ENCODE data around the gene COX7B. TPM values are rescaled to one million over a fixed set of nuclear protein-coding genes. Genes with fewer than 3 reads are reported as not detected.
"Not testable (repeated sequence)": the region's sequence is repeated elsewhere in the genome, so short reads cannot be mapped to it uniquely, and the experiment has no call there.

The COX7B gene, protein sequence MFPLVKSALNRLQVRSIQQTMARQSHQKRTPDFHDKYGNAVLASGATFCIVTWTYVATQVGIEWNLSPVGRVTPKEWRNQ
- 231 TPM for total RNA-seq

DNA sequence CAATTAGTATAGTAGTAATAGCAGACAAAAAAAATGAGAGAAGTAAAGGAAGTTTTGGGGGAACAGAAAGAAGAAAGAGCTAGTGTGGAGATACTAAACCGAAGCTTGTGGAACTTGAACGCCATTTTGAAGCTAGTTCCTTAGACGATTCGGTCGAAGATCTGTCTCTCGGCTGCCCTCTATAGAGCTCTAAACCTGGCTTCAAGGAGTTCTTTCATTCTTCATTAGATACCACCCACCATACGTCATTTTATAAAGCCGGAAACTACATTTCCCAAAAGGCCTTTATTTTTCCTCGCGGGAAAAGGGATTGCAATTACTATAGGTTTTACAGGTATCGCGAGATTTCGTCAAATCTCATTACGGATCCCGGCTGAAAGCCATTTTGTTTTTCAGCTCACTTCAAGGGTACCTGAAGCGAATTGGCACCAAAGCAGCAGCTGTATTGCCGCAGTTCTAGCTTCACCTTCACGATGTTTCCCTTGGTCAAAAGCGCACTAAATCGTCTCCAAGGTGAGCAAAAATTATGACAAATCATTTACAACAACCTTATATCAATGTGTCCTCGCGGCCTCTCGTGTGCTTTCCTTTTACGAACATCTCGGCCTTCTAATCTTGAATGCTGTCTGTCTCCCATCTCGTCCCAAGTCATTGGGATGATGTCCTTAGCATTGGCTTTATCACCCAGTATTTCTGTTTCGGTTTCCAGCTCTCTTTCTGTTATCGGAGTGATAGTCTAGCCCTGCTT, at the start of gene COX7B:
Gene COX7B (plus strand): TSS at position 388 of the 748 bp plus-strand sequence. CDS start 86 bp downstream, at position 474.
- peak; percentile 93 for DNase-seq

- DNase-seq = no peak
Measured at GRCh38 chrX:77875372-77875771, 23.9 kb upstream of the COX7B start.

DNA sequence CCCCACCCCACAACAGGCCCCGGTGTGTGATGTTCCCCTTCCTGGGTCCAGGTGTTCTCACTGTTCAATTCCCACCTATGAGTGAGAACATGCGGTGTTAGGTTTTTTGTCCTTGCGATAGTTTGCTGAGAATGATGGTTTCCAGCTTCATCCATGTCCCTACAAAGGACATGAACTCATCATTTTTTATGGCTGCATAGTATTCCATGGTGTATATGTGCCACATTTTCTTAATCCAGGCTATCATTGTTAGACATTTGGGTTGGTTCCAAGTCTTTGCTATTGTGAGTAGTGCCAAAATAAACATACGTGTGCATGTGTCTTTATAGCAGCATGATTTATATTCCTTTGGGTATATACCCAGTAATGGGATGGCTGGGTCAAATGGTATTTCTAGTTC, 17.9 kb upstream of the COX7B start:
- not testable (repeated sequence) for DNase-seq

DNA sequence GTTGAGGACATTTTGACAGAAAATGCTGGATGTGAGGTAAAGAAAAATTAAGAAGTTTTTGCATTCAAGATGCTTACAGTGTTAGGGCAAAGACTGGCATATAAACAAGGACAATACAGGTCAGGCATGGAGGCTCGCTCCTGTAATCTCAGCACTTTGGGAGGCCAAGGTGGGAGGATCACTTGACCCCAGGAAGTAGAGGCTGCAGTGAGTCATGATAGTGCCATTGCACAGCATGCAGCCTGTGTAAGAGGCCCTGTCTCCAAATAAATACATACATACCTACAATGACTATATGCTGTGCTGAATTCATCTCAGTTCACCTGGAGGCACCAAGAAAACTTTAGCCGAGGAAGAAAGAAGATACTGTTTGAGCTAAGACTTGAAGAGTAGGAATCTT, 6.4 kb upstream of the COX7B start:
- no peak for DNase-seq

- no peak for DNase-seq
Measured at GRCh38 chrX:77893713-77894112, 5.6 kb upstream of the COX7B start.

- peak; percentile 97 for DNase-seq
Measured at GRCh38 chrX:77894921-77895886, 4.1 kb upstream of the COX7B start, which contains the start of gene MAGT1. TSS of gene MAGT1 (minus strand) at chrX:77895435. CDS start at chrX:77895410, 25 bp downstream.

DNA sequence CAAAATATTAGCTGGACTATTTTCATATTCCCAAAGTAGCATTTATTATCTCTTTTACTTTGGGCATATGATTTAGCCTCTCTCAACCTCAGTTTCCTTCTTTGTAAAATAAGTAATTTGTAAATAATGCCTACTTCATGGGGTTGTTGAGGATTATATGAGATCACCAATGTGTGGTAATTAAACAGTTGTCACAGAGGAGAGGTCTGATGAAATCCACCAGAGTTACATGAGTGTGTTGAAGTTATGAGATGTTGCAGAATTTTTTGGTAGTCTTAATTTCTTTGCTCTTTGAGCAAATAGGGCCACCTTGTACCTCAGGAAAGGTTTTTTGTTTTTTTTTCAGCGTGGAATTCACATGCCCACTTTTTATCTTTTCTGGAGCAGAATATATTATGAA, 1.4 kb downstream of the COX7B start:
- DNase-seq = no peak

DNA sequence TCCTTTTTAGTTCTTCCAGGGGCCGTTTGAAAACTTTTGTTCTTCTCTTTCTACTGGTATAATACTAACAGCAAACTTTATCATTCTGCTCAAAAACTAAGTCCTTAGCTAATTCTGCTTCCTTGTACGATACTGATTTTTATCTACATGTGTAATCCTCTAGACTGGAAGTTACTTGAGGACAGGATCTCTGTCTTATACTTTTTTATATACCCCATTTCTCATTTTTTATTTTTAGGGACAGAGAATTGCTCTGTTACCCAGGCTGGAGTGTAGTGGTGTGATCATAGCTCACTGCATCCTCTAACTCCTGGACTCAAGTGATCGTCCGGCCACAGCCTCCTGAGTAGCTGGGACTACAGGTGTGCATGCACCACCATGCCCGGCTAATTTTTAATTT, 2.2 kb downstream of the COX7B start:
- DNase-seq = no peak

DNA sequence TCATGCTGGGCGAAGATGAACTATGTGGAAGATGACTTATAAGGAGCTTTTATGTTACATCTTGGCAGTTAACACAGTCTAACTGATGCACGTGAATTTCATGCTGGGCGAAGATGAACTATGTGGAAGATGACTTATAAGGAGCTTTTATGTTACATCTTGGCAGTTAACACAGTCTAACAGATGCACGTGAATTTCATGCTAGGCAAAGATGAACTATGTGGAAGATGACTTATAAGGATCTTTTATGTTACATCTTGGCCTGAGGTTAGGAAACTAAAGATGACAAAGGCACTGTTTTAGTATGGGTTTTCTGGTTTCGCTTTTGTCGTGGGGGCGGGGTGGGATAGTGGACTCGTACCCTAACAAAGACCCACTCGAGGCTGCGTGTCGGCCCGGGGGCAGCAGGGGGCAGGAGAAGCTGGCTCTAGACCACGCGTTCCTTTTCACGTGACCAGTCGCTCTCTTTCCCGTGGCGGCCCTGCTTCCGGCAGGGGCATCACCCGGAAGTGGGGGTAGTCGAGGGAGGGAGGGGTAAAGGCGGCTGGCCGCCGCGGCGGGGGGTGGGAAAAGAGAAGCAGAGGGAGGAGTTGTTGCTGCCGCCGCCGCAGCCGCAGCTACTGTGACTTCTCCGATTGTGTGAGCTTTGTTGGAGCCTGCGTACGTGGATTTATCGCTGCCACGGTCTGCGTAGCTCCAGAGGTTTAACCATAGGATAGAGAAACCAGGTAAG, 11.0 kb downstream of the COX7B start, which contains the start of gene ATP7A:
Gene ATP7A (plus strand): TSS at position 586 of the 733 bp plus-strand sequence. CDS start 60,949 bp downstream, outside the sequence.
- peak; percentile 88 for DNase-seq

- no peak for DNase-seq
Measured at GRCh38 chrX:77917294-77917933, 18.1 kb downstream of the COX7B start.

DNA sequence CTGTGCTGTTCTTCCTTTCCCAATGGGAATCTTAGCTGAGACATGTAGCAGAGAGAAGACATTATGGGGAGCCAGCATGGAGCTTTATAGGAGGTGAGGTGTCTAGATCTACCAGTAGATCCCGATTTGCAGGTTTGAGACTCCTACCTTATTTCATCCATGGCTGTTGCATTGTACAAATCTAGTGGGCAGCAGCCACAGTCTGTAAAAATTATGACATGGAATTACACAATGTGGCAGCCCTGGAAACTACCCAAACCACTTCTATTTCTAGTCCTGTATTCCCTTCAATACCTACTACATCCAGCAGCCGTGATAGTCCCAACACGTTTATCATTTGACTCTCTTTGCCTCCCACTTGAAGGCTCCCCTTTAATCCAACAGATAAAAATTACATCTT, 19.3 kb downstream of the COX7B start:
- DNase-seq = no peak

GRCh38 chrX:77919370-77919769, 20.1 kb downstream of the COX7B start:
- not testable (repeated sequence) for DNase-seq

GRCh38 chrX:77922787-77923186, 23.5 kb downstream of the COX7B start:
- DNase-seq = no peak

DNA sequence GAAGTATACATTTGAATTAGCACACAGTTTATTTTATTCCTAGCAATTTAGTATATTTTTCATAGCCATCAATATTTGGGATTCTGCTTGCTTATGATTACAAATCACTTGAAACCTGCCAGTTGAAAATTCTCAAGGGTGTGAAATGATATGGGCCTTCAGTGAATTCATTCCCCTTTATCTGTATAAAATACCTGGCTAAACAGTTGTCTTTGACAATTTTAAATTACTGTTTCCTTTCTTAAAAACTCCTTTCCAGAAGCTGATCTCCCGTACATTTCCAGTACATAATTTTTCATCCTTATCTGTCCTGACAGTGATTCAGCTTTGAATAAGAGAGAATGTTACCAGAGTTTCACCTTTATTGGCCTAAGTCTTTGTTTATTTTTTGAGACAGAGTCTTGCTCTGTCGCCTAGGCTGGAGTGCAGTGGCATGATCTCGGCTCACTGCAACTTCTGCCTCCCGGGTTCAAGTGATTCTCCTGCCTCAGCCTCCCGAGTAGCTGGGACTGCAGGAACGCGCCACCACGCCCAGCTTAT, 25.1 kb downstream of the COX7B start:
- DNase-seq = no peak

- DNase-seq = no peak
Measured at GRCh38 chrX:77925764-77926163, 26.5 kb downstream of the COX7B start.

- DNase-seq = no peak
Measured at GRCh38 chrX:77930581-77930980, 31.3 kb downstream of the COX7B start.

DNA sequence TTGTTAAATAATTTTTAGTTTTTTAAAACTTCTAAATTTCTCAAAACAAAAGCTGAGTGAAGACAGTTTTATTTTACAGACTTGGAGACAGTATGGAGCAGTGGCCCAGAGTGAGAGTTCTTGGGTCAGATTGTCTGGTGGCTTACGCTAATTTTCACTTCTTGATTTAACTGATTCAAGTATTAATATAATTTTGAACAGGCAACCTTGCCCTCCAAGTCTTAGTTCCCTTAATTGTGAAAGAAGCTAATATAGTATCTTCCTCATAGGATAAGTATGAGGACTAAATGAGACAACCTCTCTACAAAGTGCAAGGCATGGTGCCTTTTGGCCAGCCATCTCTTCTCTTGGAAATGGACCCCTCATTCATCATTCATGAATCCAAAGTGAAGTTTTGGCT, 36.6 kb downstream of the COX7B start:
- DNase-seq = no peak

GRCh38 chrX:77936299-77936698, 37.0 kb downstream of the COX7B start:
- no peak for DNase-seq

DNA sequence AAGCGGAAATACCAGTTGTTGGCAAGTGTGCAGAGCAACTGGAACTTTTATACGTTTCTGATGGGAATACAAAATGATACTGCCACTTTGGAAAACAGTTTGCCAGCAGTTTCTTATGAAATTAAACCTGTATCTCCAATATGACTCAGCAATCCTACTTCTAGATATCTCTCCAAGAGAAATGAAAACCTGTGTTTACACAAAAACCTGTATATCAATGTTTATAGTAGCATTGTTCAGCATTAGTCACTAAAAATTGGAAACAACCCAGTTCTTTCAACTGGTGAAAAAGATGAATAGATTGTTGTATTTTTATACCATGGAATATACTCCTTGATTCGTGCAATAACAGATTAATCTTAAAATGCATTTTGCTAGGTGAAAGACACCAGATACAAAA, 38.0 kb downstream of the COX7B start:
- DNase-seq = no peak

DNA sequence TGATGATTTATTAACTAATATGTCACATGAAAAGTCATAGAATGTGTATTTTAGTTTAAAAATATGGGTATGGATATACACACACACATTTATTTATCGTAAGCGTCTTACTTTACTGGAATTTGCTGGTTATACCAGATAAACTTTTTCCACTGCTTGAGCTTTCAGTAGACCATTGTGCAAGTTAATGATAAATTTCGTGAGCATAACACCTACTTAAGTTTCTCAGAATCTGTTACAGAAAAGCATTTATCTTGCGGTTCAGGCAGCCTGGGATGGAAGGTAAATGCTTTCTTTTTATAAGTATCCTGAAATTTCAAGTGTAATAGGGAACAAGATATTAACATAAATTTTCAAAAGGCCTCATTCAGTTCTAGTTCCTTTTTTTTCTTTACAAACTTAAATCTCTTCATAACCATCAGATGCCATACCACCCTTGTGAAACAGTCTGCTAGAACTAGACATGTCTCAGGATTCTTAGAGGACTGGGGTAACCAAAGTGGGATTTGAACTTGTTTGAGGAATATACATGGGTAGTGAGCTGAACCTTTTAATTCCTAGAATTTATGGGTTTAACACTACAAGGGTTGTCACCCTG, 38.9 kb downstream of the COX7B start:
- DNase-seq = no peak

DNA sequence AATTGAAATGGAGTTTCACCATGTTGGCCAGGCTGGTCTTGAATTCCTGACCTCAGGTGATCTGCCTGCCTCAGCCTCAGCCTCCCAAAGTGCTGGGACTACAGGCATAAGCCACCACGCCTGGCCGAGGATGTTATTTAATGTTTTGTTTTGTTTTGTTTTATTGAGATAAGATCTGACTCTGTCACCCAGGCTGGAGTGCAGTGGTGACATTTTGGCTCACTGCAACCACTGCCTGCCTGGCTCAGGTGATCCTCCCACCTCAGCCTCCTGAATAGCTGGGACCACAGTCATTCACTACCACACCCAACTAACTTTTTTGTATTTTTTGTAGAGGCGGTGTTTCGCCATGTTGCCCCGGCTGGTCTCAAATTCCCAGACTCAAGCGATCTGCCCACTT, 45.8 kb downstream of the COX7B start:
- not testable (repeated sequence) for DNase-seq
